DMS153 (cell line): ENCODE measurements around the gene RSPRY1.
"Not testable (repeated sequence)": the region's sequence is repeated elsewhere in the genome, so short reads cannot be mapped to it uniquely, and the experiment has no call there.

Experiments used
- DNase-seq: peaks from one replicate; lab custom pipeline; 2025; lab: John Stamatoyannopoulos, UW

The RSPRY1 gene

GRCh38 chr16:57271867-57272495 lies 85.9 kb downstream of the RSPRY1 start:
- no peak for DNase-seq

GRCh38 chr16:57273359-57273758 lies 87.2 kb downstream of the RSPRY1 start:
- no peak for DNase-seq

- DNase-seq = no peak
Observed at GRCh38 chr16:57273826-57274225, 87.7 kb downstream of the RSPRY1 start.

GRCh38 chr16:57275946-57276345 lies 89.8 kb downstream of the RSPRY1 start:
- DNase-seq = not testable (repeated sequence)

GRCh38 chr16:57276596-57276995 lies 90.5 kb downstream of the RSPRY1 start:
- no peak for DNase-seq

- no peak for DNase-seq
Observed at GRCh38 chr16:57277586-57277985, 91.5 kb downstream of the RSPRY1 start.

- no peak for DNase-seq
Observed at GRCh38 chr16:57278494-57278893, 92.4 kb downstream of the RSPRY1 start.

- DNase-seq = no peak
Observed at GRCh38 chr16:57279780-57280638, 93.9 kb downstream of the RSPRY1 start.

- DNase-seq = no peak
Observed at GRCh38 chr16:57281791-57282190, 95.7 kb downstream of the RSPRY1 start.

GRCh38 chr16:57282510-57283213 lies 96.5 kb downstream of the RSPRY1 start:
- no peak for DNase-seq

GRCh38 chr16:57283214-57283958 lies 97.3 kb downstream of the RSPRY1 start:
- DNase-seq = no peak

- DNase-seq = no peak
Observed at GRCh38 chr16:57283959-57284208, 97.8 kb downstream of the RSPRY1 start.

GRCh38 chr16:57284209-57284951 lies 98.3 kb downstream of the RSPRY1 start, which contains the start of gene PLLP:
TSS of gene PLLP (minus strand) at chr16:57284672. CDS start at chr16:57284540, 132 bp downstream.
- DNase-seq = no peak

GRCh38 chr16:57284952-57285363 lies 98.8 kb downstream of the RSPRY1 start:
- no peak for DNase-seq

- no peak for DNase-seq
Observed at GRCh38 chr16:57285379-57285778, 99.2 kb downstream of the RSPRY1 start.

- DNase-seq = no peak
Observed at GRCh38 chr16:57289391-57290257, 103.5 kb downstream of the RSPRY1 start.
